Left renal cortex interstitium (tissue), 4 donors: ENCODE measurements around the gene SUPT4H1. TPM values are rescaled to one million over a fixed set of nuclear protein-coding genes. Genes with fewer than 3 reads are reported as not detected.
"Not testable (repeated sequence)": the region's sequence is repeated elsewhere in the genome, so short reads cannot be mapped to it uniquely, and the experiment has no call there.

Source experiments
- DNase-seq, 4 donors: peaks; one replicate each; pipeline ENCODE4 v3.0.0-alpha.2; 2013; ENCODE audit warnings: low read depth in 4 of 4, low spot score in 2 of 4, missing footprints in 1 of 4
- polyA plus RNA-seq, 4 donors: library from polyadenylated mRNA; unstranded; fragments of 120-200 nt; gene quantifications; one replicate each; pipeline ENCODE4 v1.2.1, GENCODE V29; 2013; ENCODE audit not compliant: insufficient read length in 4 of 4

SUPT4H1 gene
- polyA plus RNA-seq, 4 donors, result 125 to 146 (median 135) TPM

GRCh38 chr17:58343131-58343530, 8.9 kb downstream of the SUPT4H1 start:
- DNase-seq, result no peak

GRCh38 chr17:58341861-58342475, 10.0 kb downstream of the SUPT4H1 start:
- DNase-seq, result no peak

GRCh38 chr17:58341136-58341860, 10.7 kb downstream of the SUPT4H1 start:
- DNase-seq, result not testable (repeated sequence)

- no peak for DNase-seq
Measured at GRCh38 chr17:58340405-58340876, 11.6 kb downstream of the SUPT4H1 start.

- DNase-seq, result no peak
Measured at GRCh38 chr17:58339755-58340404, 12.1 kb downstream of the SUPT4H1 start.

GRCh38 chr17:58338841-58339754, 12.9 kb downstream of the SUPT4H1 start:
- no peak for DNase-seq

GRCh38 chr17:58338454-58338840, 13.6 kb downstream of the SUPT4H1 start:
- no peak for DNase-seq

- DNase-seq, result no peak
Measured at GRCh38 chr17:58337600-58338453, 14.2 kb downstream of the SUPT4H1 start.

- no peak for DNase-seq
Measured at GRCh38 chr17:58337210-58337599, 14.8 kb downstream of the SUPT4H1 start.

GRCh38 chr17:58336456-58337209, 15.4 kb downstream of the SUPT4H1 start:
- DNase-seq, result no peak

- DNase-seq, result no peak
Measured at GRCh38 chr17:58335779-58336455, 16.1 kb downstream of the SUPT4H1 start.

- no peak for DNase-seq
Measured at GRCh38 chr17:58335061-58335731, 16.8 kb downstream of the SUPT4H1 start.

GRCh38 chr17:58334661-58335060, 17.3 kb downstream of the SUPT4H1 start:
- DNase-seq, result no peak

GRCh38 chr17:58334256-58334655, 17.7 kb downstream of the SUPT4H1 start:
- DNase-seq, result no peak

- DNase-seq, result no peak
Measured at GRCh38 chr17:58333736-58334207, 18.2 kb downstream of the SUPT4H1 start.

- no peak for DNase-seq
Measured at GRCh38 chr17:58332778-58333735, 18.9 kb downstream of the SUPT4H1 start.
